GM12801 (cell line): Measurements from ENCODE around the gene POU2AF1.

Source experiments
- CTCF ChIP-seq: IDR thresholded peaks from one replicate; pipeline ENCODE4 v1.5.1; 2011; ENCODE audit warnings: control low read depth; ENCODE audit not compliant: insufficient read length; ENCODE audit errors: extremely low read depth

Gene POU2AF1

GRCh38 chr11:111391328-111392124, 12.5 kb upstream of the POU2AF1 start:
- TF ChIP-seq CTCF = no peak

- no peak for TF ChIP-seq CTCF
Measured at GRCh38 chr11:111388842-111389241, 9.8 kb upstream of the POU2AF1 start.

GRCh38 chr11:111388420-111388819, 9.3 kb upstream of the POU2AF1 start:
- no peak for TF ChIP-seq CTCF

GRCh38 chr11:111387363-111387762, 8.3 kb upstream of the POU2AF1 start:
- TF ChIP-seq CTCF = no peak

- TF ChIP-seq CTCF = no peak
Measured at GRCh38 chr11:111386611-111387150, 7.6 kb upstream of the POU2AF1 start.

GRCh38 chr11:111384494-111384893, 5.4 kb upstream of the POU2AF1 start:
- no peak for TF ChIP-seq CTCF

GRCh38 chr11:111382451-111382850, 3.4 kb upstream of the POU2AF1 start:
- TF ChIP-seq CTCF = no peak
